ENCODE measurements around the gene BAAT.
"Not testable (repeated sequence)": the region's sequence is repeated elsewhere in the genome, so short reads cannot be mapped to it uniquely, and the experiment has no call there.

Gene BAAT

GRCh38 chr9:101384873-101385536, at the start of gene BAAT:
TSS of gene BAAT (minus strand) at chr9:101385006. CDS start at chr9:101371404, 13,602 bp downstream.
- not testable (repeated sequence) for DNase-seq

- DNase-seq = no peak
Observed at GRCh38 chr9:101433229-101433628, 48.4 kb upstream of the BAAT start.

- no peak for DNase-seq
Observed at GRCh38 chr9:101432740-101433139, 47.9 kb upstream of the BAAT start.

- no peak for DNase-seq
Observed at GRCh38 chr9:101432171-101432570, 47.4 kb upstream of the BAAT start.

GRCh38 chr9:101429736-101430135, 44.9 kb upstream of the BAAT start:
- no peak for DNase-seq

GRCh38 chr9:101428909-101429308, 44.1 kb upstream of the BAAT start:
- no peak for DNase-seq

- no peak for DNase-seq
Observed at GRCh38 chr9:101427957-101428655, 43.3 kb upstream of the BAAT start.

GRCh38 chr9:101427358-101427757, 42.6 kb upstream of the BAAT start:
- DNase-seq = no peak

- no peak for DNase-seq
Observed at GRCh38 chr9:101421653-101422065, 36.9 kb upstream of the BAAT start.

GRCh38 chr9:101419863-101420262, 35.1 kb upstream of the BAAT start:
- DNase-seq = no peak

- DNase-seq = peak; percentile 64
Observed at GRCh38 chr9:101418518-101419430, 34.0 kb upstream of the BAAT start.

- DNase-seq = no peak
Observed at GRCh38 chr9:101417977-101418376, 33.2 kb upstream of the BAAT start.

- DNase-seq = no peak
Observed at GRCh38 chr9:101417389-101417788, 32.6 kb upstream of the BAAT start.

- DNase-seq = no peak
Observed at GRCh38 chr9:101415578-101415977, 30.8 kb upstream of the BAAT start.

- DNase-seq = no peak
Observed at GRCh38 chr9:101414839-101415238, 30.0 kb upstream of the BAAT start.

- DNase-seq = peak; percentile 30
Observed at GRCh38 chr9:101409079-101409477, 24.3 kb upstream of the BAAT start.

- DNase-seq = no peak
Observed at GRCh38 chr9:101408374-101409078, 23.7 kb upstream of the BAAT start.

GRCh38 chr9:101403516-101404285, 18.9 kb upstream of the BAAT start:
- DNase-seq = no peak

GRCh38 chr9:101400120-101400519, 15.3 kb upstream of the BAAT start:
- no peak for DNase-seq

GRCh38 chr9:101399643-101399970, 14.8 kb upstream of the BAAT start:
- DNase-seq = no peak

GRCh38 chr9:101398930-101399642, 14.3 kb upstream of the BAAT start:
- no peak for DNase-seq

All from fibroblast of skin of right biceps (primary cell).